H1 (cell line): ENCODE measurements around the gene SAMD4A. TPM values are rescaled to one million over a fixed set of nuclear protein-coding genes. Genes with fewer than 3 reads are reported as not detected.

Experiments used
- CREB1 ChIP-seq: IDR thresholded peaks from 2 replicates; pipeline ENCODE4 v1.6.1; 2012; ENCODE audit warnings: inconsistent platforms
- GABPA ChIP-seq: IDR thresholded peaks from 2 replicates; pipeline ENCODE4 v1.6.1; 2011; ENCODE audit warnings: mild to moderate bottlenecking, low read length, moderate library complexity, borderline replicate concordance; ENCODE audit not compliant: insufficient read depth
- RAD21 ChIP-seq, 2 experiments: IDR thresholded peaks in 1 of 2; conservative IDR thresholded peaks in 1 of 2; 2 replicates each; pipeline ENCODE4 v1.6.1; 2011; ENCODE audit warnings: low read depth in 2 of 2, low read length in 2 of 2, improper control_type of control experiment in 1 of 2, inconsistent platforms in 1 of 2, mild to moderate bottlenecking in 1 of 2, moderate library complexity in 1 of 2
- SAP30 ChIP-seq: fragments of 300-600 bp; sonication (generic); IDR thresholded peaks from 2 replicates; pipeline ENCODE4 v1.7.1; 2012; ENCODE audit warnings: low read length, moderate library complexity, mild to moderate bottlenecking, inconsistent platforms; ENCODE audit not compliant: insufficient read depth, insufficient replicate concordance
- SIRT6 ChIP-seq: IDR thresholded peaks from one replicate; pipeline ENCODE4 v1.7.1; 2012; ENCODE audit warnings: low read length, inconsistent platforms
- SP2 ChIP-seq: IDR thresholded peaks from 2 replicates; pipeline ENCODE4 v1.6.1; 2012; ENCODE audit warnings: mild to moderate bottlenecking, low read length, inconsistent platforms
- polyA plus RNA-seq, 7 experiments: library from polyadenylated mRNA; depleted of rRNA in 3 of 7; stranded (reverse) in 5 of 7; unstranded in 2 of 7; fragments of >200 nt in 5 of 7; fragments of 200-250 nt in 2 of 7; gene quantifications; 1 replicate in 5 of 7; 2 replicates in 1 of 7; 4 replicates in 1 of 7; pipeline versions ENCODE4 v1.2.1 to v1.2.3, GENCODE V29; 2011 to 2013; ENCODE audit warnings: missing spikeins in 2 of 7, mixed read lengths in 2 of 7
- total RNA-seq: library from RNA; stranded (reverse); fragmentation: NEBNext Ultra II Directional; extraction: Animal tissue kit (Norgen Biotek cat#: 25700); gene quantifications from 2 replicates; pipeline ENCODE4 v1.2.1, GENCODE V29; 2021
- TF ChIP-seq, protein P1 (sequence below), 3 experiments: IDR thresholded peaks; 1 replicate in 2 of 3; 2 replicates in 1 of 3; pipeline versions ENCODE4 v1.5.1 to v1.6.1; 2011; ENCODE audit warnings: low read length in 3 of 3, mild to moderate bottlenecking in 3 of 3, inconsistent platforms in 2 of 3, low read depth in 1 of 3, moderate library complexity in 1 of 3; ENCODE audit not compliant: insufficient read depth in 1 of 3; ENCODE audit errors: control extremely low read depth in 1 of 3

Gene SAMD4A
- total and polyA plus RNA-seq, 2 of the 8 experiments (the other 6 are each of a cell fraction or from before 2014, with no cell fraction given): 2.4 to 12.3 TPM

- TF ChIP-seq, protein P1, sequence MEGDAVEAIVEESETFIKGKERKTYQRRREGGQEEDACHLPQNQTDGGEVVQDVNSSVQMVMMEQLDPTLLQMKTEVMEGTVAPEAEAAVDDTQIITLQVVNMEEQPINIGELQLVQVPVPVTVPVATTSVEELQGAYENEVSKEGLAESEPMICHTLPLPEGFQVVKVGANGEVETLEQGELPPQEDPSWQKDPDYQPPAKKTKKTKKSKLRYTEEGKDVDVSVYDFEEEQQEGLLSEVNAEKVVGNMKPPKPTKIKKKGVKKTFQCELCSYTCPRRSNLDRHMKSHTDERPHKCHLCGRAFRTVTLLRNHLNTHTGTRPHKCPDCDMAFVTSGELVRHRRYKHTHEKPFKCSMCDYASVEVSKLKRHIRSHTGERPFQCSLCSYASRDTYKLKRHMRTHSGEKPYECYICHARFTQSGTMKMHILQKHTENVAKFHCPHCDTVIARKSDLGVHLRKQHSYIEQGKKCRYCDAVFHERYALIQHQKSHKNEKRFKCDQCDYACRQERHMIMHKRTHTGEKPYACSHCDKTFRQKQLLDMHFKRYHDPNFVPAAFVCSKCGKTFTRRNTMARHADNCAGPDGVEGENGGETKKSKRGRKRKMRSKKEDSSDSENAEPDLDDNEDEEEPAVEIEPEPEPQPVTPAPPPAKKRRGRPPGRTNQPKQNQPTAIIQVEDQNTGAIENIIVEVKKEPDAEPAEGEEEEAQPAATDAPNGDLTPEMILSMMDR (IDR thresholded peaks at IDR 0.05; ENCODE audit: control extremely low read depth in 1 of 3, insufficient read depth in 1 of 3, low read depth in 1 of 3, low read length in 3 of 3): no peak
- TF ChIP-seq SAP30: no peak
- no peak for TF ChIP-seq CREB1
- no peak for TF ChIP-seq SP2
- no peak for TF ChIP-seq RAD21 (IDR thresholded peaks at IDR 0.05 in 1 of 2, conservative IDR thresholded peaks at IDR 0.05 in 1 of 2; ENCODE audit: low read depth in 2 of 2, low read length in 2 of 2)
- no peak for TF ChIP-seq GABPA
- TF ChIP-seq SIRT6: no peak
Measured at GRCh38 chr14:54734966-54735365, 168.0 kb downstream of the SAMD4A start (continued).
